ENCODE results near the gene CACNA1H. TPM values are rescaled to one million over a fixed set of nuclear protein-coding genes. Genes with fewer than 3 reads are reported as not detected.

CACNA1H gene
- total RNA-seq, 1 donor from 2014 or later = 40.3 TPM

DNA sequence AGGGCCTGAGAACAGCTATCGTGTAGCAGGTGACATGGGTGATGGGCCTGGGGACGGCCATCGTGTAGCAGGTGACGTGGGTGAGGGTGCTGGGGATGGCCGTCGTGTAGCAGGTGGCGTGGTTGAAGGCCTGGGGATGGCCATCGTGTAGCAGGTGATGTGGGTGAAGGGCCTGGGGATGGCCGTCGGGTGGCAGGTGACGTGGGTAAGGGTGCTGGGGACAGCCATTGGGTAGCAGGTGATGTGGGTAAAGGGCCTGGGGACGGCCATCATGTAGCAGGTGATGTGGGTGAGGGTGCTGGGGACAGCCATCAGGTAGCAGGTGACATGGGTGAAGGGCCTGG, 118.4 kb downstream of the CACNA1H start:
- DNase-seq = no peak

Other genes starting within 250 kb of the CACNA1H start
- gene LMF1, start 182.1 kb upstream of the CACNA1H start, total RNA-seq = 40.6 TPM
- gene SOX8, start 171.3 kb upstream of the CACNA1H start, total RNA-seq = 55.6 TPM
- gene SSTR5, start 80.4 kb upstream of the CACNA1H start, total RNA-seq = 0.72 TPM
- gene C1QTNF8, start 56.9 kb upstream of the CACNA1H start, total RNA-seq = not detected
- not detected for gene TPSG1, start 72.2 kb downstream of the CACNA1H start, total RNA-seq
- 5.8 TPM for gene TPSB2, start 77.1 kb downstream of the CACNA1H start, total RNA-seq
- 4.5 TPM for gene TPSAB1, start 87.6 kb downstream of the CACNA1H start, total RNA-seq
- gene TPSD1, start 103.0 kb downstream of the CACNA1H start, total RNA-seq = 0.51 TPM
- 50.9 TPM for gene UBE2I, start 156.5 kb downstream of the CACNA1H start, total RNA-seq
- gene BAIAP3, start 180.5 kb downstream of the CACNA1H start, total RNA-seq = 2.4 TPM
- 49.6 TPM for gene TSR3, start 198.8 kb downstream of the CACNA1H start, total RNA-seq
- 31.7 TPM for gene GNPTG, start 198.8 kb downstream of the CACNA1H start, total RNA-seq